IMR-90 (cell line): ENCODE measurements around the gene MLH3. TPM values are rescaled to one million over a fixed set of nuclear protein-coding genes. Genes with fewer than 3 reads are reported as not detected.

Source experiments
- ATAC-seq: fragments of 200-7000 bp; cut with Tn5 transposase; 2 replicates; pipeline ENCODE4 v1.9.1; 2020; ENCODE audit warnings: low read depth, mild to moderate bottlenecking, moderate library complexity
- BruUV-seq: library from RNA; stranded (reverse); fragments of 400-500 nt; replicated peaks from 2 replicates; lab custom pipeline; 2021; lab: Mats Ljungman, UMichigan
- CTCF ChIA-PET: fragments of 300-600 bp; formaldehyde crosslinking; extraction: SDS; loops from one replicate; lab custom pipeline; 2021; ENCODE audit warnings: antibody characterized with exemption; lab: Yijun Ruan, JAX
- POLR2A ChIA-PET: fragments of 300-600 bp; sonication (Branson Sonifier 250); formaldehyde crosslinking; loops from one replicate; lab custom pipeline; 2022; ENCODE audit warnings: antibody characterized with exemption; ENCODE audit not compliant: unreplicated experiment; lab: Charles Lee
- DNase-seq: peaks from one replicate; pipeline ENCODE4 v3.0.0; 2013
- H2AFZ ChIP-seq: replicated peaks from 2 replicates; pipeline ENCODE3; 2013; ENCODE audit warnings: low read length, mild to moderate bottlenecking; ENCODE audit not compliant: poor library complexity
- H2AK5ac ChIP-seq: 2 replicates; pipeline ENCODE4 v1.6.1; 2013; ENCODE audit warnings: low read depth, low read length, inconsistent platforms
- H2AK9ac ChIP-seq: replicated peaks from 2 replicates; pipeline ENCODE3; 2013; ENCODE audit warnings: mild to moderate bottlenecking, low read depth, low read length, moderate library complexity; ENCODE audit not compliant: poor library complexity
- H2BK120ac ChIP-seq: 2 replicates; pipeline ENCODE4 v1.6.1; 2013; ENCODE audit warnings: low read depth, low read length, inconsistent platforms
- H2BK15ac ChIP-seq: 3 replicates; pipeline ENCODE4 v1.6.1; 2013; ENCODE audit warnings: low read depth, low read length, inconsistent platforms
- H2BK20ac ChIP-seq: 2 replicates; pipeline ENCODE4 v1.6.1; 2013; ENCODE audit warnings: low read depth, mild to moderate bottlenecking, inconsistent platforms, low read length, moderate library complexity
- H2BK5ac ChIP-seq: 2 replicates; pipeline ENCODE4 v1.6.1; 2013; ENCODE audit warnings: mild to moderate bottlenecking, low read depth, low read length, inconsistent platforms; ENCODE audit not compliant: poor library complexity, severe bottlenecking
- H3K14ac ChIP-seq: replicated peaks from 2 replicates; pipeline ENCODE4 v1.6.1; 2013; ENCODE audit warnings: low read depth, low read length, inconsistent platforms
- H3K18ac ChIP-seq: 2 replicates; pipeline ENCODE4 v1.6.1; 2013; ENCODE audit warnings: low read depth, low read length, control low read depth
- H3K23ac ChIP-seq: 2 replicates; pipeline ENCODE4 v1.6.1; 2013; ENCODE audit warnings: low read depth, low read length, inconsistent platforms
- H3K27ac ChIP-seq: 2 replicates; pipeline ENCODE4 v1.5.1; 2013; ENCODE audit warnings: mild to moderate bottlenecking, control low read depth, low read length; ENCODE audit not compliant: insufficient read depth
- H3K27me3 ChIP-seq: 2 replicates; pipeline ENCODE4 v1.6.1; 2013; ENCODE audit warnings: low read length; ENCODE audit not compliant: control insufficient read depth, insufficient read depth
- H3K36me3 ChIP-seq: 2 replicates; pipeline ENCODE4 v1.6.1; 2013; ENCODE audit warnings: low read length, mixed read lengths; ENCODE audit not compliant: control insufficient read depth, insufficient read depth
- H3K4ac ChIP-seq: 2 replicates; pipeline ENCODE4 v1.6.1; 2013; ENCODE audit warnings: low read depth, low read length, inconsistent platforms
- H3K4me1 ChIP-seq: 2 replicates; pipeline ENCODE4 v1.6.1; 2013; ENCODE audit warnings: low read length, mixed read lengths; ENCODE audit not compliant: control insufficient read depth, insufficient read depth
- H3K4me2 ChIP-seq: 2 replicates; pipeline ENCODE4 v1.6.1; 2013; ENCODE audit warnings: low read depth, mild to moderate bottlenecking, control low read depth, low read length, moderate library complexity
- H3K4me3 ChIP-seq: 2 replicates; pipeline ENCODE4 v1.5.1; 2013; ENCODE audit warnings: low read depth, mild to moderate bottlenecking, control low read depth, low read length, moderate library complexity; ENCODE audit not compliant: insufficient read depth
- H3K56ac ChIP-seq: 2 replicates; pipeline ENCODE4 v1.6.1; 2013; ENCODE audit warnings: low read length, inconsistent platforms; ENCODE audit not compliant: insufficient read depth; ENCODE audit errors: extremely low read depth
- H3K79me1 ChIP-seq, 2 experiments: 2 replicates each; pipeline ENCODE4 v1.6.1; 2013; ENCODE audit warnings: low read length in 2 of 2, inconsistent platforms in 1 of 2, low read depth in 1 of 2
- H3K9ac ChIP-seq: 2 replicates; pipeline ENCODE4 v1.6.1; 2013; ENCODE audit warnings: low read depth, low read length, control low read depth
- H3K9me1 ChIP-seq: 2 replicates; pipeline ENCODE4 v1.6.1; 2013; ENCODE audit warnings: low read length, inconsistent platforms; ENCODE audit not compliant: insufficient read depth
- H3K9me3 ChIP-seq: 2 replicates; pipeline ENCODE4 v1.6.1; 2013; ENCODE audit warnings: low read length; ENCODE audit not compliant: control insufficient read depth, insufficient read depth
- H4K20me1 ChIP-seq: 2 replicates; pipeline ENCODE4 v1.6.1; 2013; ENCODE audit warnings: low read length, inconsistent platforms; ENCODE audit not compliant: insufficient read depth
- H4K5ac ChIP-seq: 2 replicates; pipeline ENCODE4 v1.6.1; 2013; ENCODE audit warnings: mild to moderate bottlenecking, low read depth, low read length, control low read depth
- H4K8ac ChIP-seq, 2 experiments: 2 replicates each; pipeline ENCODE4 v1.6.1; 2013; ENCODE audit warnings: low read depth in 2 of 2, low read length in 2 of 2, control low read depth in 1 of 2, inconsistent platforms in 1 of 2
- H4K91ac ChIP-seq: 2 replicates; pipeline ENCODE4 v1.6.1; 2013; ENCODE audit warnings: low read depth, low read length, inconsistent platforms; ENCODE audit not compliant: insufficient read depth
- CEBPB ChIP-seq: IDR thresholded peaks from 2 replicates; pipeline ENCODE4 v1.6.1; 2012; ENCODE audit warnings: low read depth, low read length, improper control_type of control experiment
- FOS ChIP-seq: fragments of 150-350 bp; IDR thresholded peaks from 2 replicates; pipeline ENCODE4 v1.6.1; 2016; ENCODE audit warnings: low read depth, low read length
- MAFK ChIP-seq: IDR thresholded peaks from 2 replicates; pipeline ENCODE4 v1.6.1; 2012; ENCODE audit warnings: low read depth, low read length, improper control_type of control experiment
- MAZ ChIP-seq: IDR thresholded peaks from 2 replicates; pipeline ENCODE4 v1.6.1; 2012; ENCODE audit warnings: low read depth, mild to moderate bottlenecking, low read length, improper control_type of control experiment, moderate library complexity, borderline replicate concordance
- NFE2L2 ChIP-seq: fragments of 150-350 bp; IDR thresholded peaks from 2 replicates; pipeline ENCODE4 v1.6.1; 2016; ENCODE audit warnings: low read depth, mild to moderate bottlenecking, low read length
- WGBS, 2 experiments: methylation state at CpG; one replicate each; pipeline versions ENCODE4 v1.1.5 to v1.1.7; 2013; ENCODE audit warnings: missing lambda C conversion rate in 2 of 2; ENCODE audit not compliant: insufficient read length in 1 of 2; ENCODE audit errors: extremely low coverage in 2 of 2; 5-methylcytosine and 5-hydroxymethylcytosine counted together
- dilution Hi-C: fragments of 300-500 bp; cut with HindIII; formaldehyde crosslinking; loops from one replicate; pipeline ENCODE4 v1.14.3; 2018; ENCODE audit warnings: low sequenced_read_pairs; ENCODE audit not compliant: unreplicated experiment
- in situ Hi-C: fragments of 300-500 bp; cut with MboI; formaldehyde crosslinking; loops from 3 replicates; pipeline ENCODE4 v1.14.3; 2019; ENCODE audit warnings: low sequenced_read_pairs, inconsistent platforms, mixed read lengths
- intact Hi-C: fragments of 100-400 bp; cut with micrococcal nuclease; formaldehyde crosslinking; loops from 2 replicates; pipeline ENCODE4 v1.10.0; 2022
- polyA plus RNA-seq, 3 experiments: library from polyadenylated mRNA; depleted of rRNA; stranded (reverse); fragments of >200 nt; gene quantifications; 2 replicates each; pipeline ENCODE4 v1.2.3, GENCODE V29; 2012; ENCODE audit warnings: low replicate concordance in 1 of 3
- total RNA-seq: library from RNA; depleted of rRNA; stranded (reverse); fragments of >200 nt; gene quantifications from 2 replicates; pipeline ENCODE4 v1.2.3, GENCODE V29; 2012
- TF ChIP-seq, protein P1 (sequence below): fragments of 150-350 bp; IDR thresholded peaks from 2 replicates; pipeline ENCODE4 v1.6.1; 2017; ENCODE audit warnings: mild to moderate bottlenecking, antibody characterized with exemption, low read length, low read depth

Gene MLH3
- total and polyA plus RNA-seq, 2 of the 4 experiments (the other 2 are of a cell fraction), result 5.6 to 14.7 TPM

DNA sequence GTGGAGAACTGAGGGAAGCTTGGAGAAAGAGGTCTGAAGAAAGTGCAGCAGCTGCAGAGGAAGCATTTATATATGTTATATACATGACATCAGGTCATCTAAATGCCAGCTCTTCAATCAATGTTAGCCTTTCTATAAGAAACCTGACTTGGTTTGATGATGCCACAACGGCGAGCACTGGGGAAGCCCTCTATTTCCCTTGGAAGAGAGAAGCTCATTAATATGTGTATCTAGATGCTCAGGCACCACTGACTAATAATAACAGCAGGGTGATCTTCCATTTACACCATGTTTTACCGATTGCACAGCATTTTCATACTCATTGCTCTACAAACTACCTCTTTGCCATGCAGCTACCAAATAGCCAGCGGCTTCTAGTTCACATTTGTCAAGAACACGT, 11.7 kb upstream of the MLH3 start:
- Histone ChIP-seq H3K9ac (peak overlapping the region; percentile 83), H3K14ac (peak overlapping the region; percentile 77; the same call in 1 of the 2 replicates)
- ATAC-seq, result no peak

More for the DNA sequence above, 11.7 kb upstream of the MLH3 start:
- ChIA-PET CTCF (no interaction called here), POLR2A (interaction anchor here (0.6 kb wide), 1 partner anchor 26 kb away, joined by 4 read pairs; no protein-coding TSS in a partner anchor)
- H2AFZ ChIP-seq, result peak overlapping the region; percentile 93
- peak overlapping the region; percentile 46 for H2AK9ac ChIP-seq
- H3K79me1 ChIP-seq, result peaks cover 23 to 35% of the 10 kb centered on the region in 2 experiments
- peaks cover 4% of the 10 kb centered on the region; the same call in 1 of the 2 replicates for H3K4me1 ChIP-seq
- no peak overlapping the region for H4K91ac ChIP-seq
- no peaks in the 10 kb centered on the region for H3K27me3 ChIP-seq
- BruUV-seq, result no TSS peak
- peaks cover 3% of the 10 kb centered on the region; the same call in 1 of the 2 replicates for H3K9me1 ChIP-seq
- peak overlapping the region; percentile 64 for H3K56ac ChIP-seq
- no peak overlapping the region for H2BK5ac ChIP-seq
- 7% methylated on average over 2 of the region's 5 CpGs; no CpG with 5 or more reads in 1 of the 2 experiments for WGBS, 2 experiments
- no peaks in the 10 kb centered on the region for H3K9me3 ChIP-seq
- no peak overlapping the region for H3K18ac ChIP-seq
- DNase-seq, result no peak
- peak overlapping the region; percentile 57; the same call in 1 of the 2 replicates for H4K5ac ChIP-seq
- intact Hi-C loops, result no loop called here
- no peak overlapping the region for H3K27ac ChIP-seq
- H4K20me1 ChIP-seq, result no peaks in the 10 kb centered on the region
- in situ Hi-C loops, result no loop called here
- no peaks in the 10 kb centered on the region for H3K36me3 ChIP-seq
- peak overlapping the region; percentile 89 for H3K4me3 ChIP-seq
- H3K4ac ChIP-seq, result peak overlapping the region; percentile 78; the same call in 1 of the 2 replicates
- H2BK120ac ChIP-seq, result no peak overlapping the region
- peak overlapping the region; percentile 18; the same call in 1 of the 2 replicates for H2AK5ac ChIP-seq
- TF ChIP-seq, protein P1, sequence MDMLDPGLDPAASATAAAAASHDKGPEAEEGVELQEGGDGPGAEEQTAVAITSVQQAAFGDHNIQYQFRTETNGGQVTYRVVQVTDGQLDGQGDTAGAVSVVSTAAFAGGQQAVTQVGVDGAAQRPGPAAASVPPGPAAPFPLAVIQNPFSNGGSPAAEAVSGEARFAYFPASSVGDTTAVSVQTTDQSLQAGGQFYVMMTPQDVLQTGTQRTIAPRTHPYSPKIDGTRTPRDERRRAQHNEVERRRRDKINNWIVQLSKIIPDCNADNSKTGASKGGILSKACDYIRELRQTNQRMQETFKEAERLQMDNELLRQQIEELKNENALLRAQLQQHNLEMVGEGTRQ, result no peak
- no peak for TF ChIP-seq FOS
- TF ChIP-seq MAZ, result no peak
- no peak for TF ChIP-seq NFE2L2
- TF ChIP-seq MAFK, result no peak
- no peak for TF ChIP-seq CEBPB
- H4K8ac ChIP-seq, result peak overlapping the region; percentile 66 to 83; a peak in 3 of 4 replicates
- peak overlapping the region; percentile 87 for H3K4me2 ChIP-seq
- dilution Hi-C loops, result no loop called here
- H2BK20ac ChIP-seq, result no peak overlapping the region
- no peak overlapping the region for H2BK15ac ChIP-seq
- peak overlapping the region; percentile 30 for H3K23ac ChIP-seq
